ENCODE measurements around the gene CPNE6. TPM values are rescaled to one million over a fixed set of nuclear protein-coding genes. Genes with fewer than 3 reads are reported as not detected.

The CPNE6 gene
- total RNA-seq, 1 donor from 2014 or later: not detected

DNA sequence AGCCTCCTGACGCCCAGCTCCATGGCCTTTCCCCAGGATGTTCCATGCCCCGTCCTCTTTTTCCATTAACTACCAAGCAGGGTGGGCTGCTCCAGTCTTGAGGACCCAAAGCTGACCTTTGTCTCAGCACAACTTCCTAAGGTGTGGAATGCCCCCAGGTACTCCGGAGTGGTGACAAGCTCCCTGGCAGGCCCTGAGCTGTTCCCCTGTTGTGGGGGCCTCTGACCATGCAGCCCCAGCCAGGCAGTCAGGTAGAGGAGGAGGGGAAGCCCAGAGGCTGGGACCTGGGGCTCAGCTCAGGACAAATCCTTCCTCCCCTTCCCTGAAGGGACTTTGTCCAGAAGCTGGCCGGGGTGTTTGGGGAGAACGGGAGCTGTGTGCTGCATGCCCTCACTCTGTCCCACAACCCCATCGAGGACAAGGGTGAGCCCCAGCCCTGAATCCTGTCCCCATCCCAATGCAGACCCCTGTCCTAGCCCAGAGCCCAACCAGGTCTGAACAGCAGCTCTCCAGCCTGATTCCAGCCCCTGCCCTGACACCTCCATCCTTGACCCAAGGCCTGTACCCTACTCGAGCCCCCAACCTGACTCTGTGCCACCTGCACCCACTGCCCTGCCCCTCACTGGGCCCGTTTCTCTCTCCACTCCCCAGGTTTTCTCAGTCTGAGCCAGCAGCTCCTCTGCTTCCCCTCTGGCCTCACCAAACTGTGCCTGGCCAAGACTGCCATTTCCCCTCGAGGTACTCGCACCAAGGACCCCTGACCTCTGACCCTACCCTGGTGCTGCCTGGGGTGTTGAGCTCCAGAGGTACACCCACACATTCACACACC, 15.2 kb upstream of the CPNE6 start:
- no peak for DNase-seq

DNA sequence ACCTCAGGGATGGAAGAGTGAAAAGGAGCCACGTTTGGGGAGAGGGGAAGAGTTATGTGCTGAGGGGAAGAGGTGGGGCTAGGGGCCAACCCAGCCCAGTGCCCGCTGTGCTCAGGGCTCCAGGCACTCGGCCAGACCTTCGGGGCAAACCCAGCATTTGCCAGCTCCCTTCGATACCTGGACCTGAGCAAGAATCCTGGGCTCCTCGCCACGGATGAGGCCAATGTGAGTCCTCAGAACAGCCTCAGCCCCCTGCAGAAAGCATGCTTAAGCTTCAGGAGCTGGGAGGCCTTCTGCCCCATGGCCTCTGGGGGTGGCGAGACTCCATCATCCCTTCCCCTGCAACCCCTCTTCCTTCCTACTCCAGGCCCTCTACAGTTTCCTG, 14.6 kb upstream of the CPNE6 start:
- DNase-seq: no peak

DNA sequence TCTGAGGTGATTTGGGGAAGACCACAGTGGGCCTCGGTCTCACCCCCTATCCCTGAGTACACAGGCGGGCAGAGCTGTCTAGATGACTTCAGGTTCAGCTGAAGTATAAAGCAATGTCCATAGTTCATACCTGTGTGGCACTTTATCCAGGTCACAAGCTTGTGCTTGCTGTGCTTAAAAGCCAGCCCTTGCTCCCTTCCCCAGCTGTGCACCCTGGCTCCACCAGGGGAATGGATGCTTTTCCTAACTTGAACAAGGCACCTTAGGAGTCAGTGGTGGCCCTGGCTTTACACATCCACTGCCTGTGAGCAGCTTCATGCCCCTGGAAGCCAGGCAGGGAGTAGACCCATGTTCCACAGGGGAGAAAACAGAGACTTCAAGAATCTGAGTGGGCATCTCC, 14.1 kb upstream of the CPNE6 start:
- no peak for DNase-seq

DNA sequence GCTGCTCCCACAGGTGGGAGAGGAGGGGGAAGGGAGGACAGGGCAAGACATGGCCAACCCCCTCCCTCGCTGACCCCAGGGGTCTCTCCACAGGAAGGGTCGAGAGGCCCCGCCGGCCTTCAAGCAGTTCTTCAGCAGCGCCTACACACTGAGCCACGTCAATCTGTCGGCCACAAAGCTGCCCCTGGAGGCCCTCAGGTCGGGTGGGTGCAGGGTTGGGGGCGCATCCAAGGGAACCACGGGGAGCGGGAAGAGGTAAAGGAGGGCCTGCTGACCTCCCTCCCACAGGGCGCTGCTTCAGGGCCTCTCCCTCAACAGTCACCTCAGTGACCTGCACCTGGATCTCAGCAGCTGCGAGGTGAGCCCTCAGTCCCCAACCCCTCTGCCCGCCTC, 13.5 kb upstream of the CPNE6 start:
- no peak for DNase-seq

DNA sequence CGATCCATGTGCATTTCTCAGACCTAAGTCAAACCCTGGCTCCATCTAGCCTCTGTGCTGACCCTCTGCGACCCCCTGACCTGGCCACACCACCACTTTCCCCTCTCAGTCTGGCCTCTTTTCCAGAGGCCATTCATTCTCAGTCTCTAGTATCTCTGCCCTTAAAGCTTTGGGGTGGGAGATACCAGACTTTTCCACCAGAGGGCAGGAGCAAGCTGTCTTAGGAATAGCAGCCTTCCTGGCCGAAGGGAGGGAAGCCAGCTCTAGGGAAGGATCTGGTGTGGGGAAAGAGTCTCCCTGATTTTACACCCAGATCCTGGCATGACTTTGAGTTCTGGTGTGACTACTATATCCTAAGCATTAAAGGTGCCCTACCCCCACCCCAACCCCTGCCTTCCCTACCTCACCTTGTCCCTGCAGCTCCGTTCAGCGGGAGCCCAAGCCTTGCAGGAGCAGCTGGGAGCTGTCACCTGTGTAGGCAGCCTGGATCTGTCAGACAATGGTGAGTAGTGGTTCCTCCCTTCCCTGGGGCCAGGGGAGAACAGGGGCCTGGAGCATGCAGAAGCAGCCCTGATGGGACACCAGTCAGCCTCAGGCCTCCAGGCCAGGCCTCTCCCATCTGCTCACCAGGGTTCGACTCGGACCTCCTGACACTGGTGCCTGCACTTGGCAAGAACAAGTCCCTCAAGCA, 13.0 kb upstream of the CPNE6 start:
- DNase-seq: peak; percentile 81

DNA sequence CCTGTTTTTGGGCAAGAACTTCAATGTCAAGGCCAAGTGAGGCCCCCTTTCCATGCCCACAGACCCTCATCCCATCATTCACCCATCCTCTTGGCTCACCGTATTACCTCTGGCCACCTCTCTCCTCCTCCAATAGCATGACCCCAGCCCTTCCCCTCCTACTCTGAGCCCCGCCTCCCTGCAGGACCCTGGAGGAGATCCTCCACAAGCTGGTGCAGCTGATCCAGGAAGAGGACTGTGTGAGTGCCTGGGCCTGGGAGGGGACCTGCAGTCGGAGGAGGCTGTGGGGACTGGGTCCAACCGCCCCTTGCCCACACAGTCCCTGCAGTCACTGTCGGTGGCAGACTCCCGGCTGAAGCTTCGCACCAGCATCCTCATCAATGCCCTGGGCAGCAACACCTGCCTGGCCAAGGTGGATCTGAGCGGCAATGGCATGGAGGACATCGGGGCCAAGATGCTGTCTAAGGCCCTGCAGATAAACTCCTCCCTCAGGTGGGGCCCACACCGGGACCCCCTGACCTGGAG, 12.3 kb upstream of the CPNE6 start:
- no peak for DNase-seq

DNA sequence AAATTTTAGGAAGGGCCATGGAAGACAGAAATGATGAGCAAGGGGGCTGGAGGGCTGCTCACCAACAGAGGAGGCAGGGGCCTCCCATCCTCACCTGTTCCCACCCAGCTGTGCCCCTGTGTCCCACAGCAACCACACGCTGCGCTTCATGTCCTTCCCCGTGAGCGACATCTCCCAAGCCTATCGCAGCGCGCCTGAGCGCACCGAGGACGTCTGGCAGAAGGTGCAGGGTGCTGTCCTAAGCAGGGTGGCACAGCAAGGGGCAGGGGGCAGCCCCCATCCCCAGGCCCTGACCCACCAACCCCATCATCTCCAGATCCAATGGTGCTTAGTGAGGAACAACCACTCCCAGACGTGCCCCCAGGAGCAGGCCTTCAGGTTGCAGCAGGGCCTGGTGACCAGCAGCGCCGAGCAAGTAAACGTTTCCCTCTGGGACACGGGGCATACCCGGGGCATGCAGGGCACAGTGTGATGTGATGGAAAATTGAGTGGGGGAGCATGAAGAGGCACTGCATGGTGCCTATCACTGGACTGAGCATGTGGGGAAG, 11.4 kb upstream of the CPNE6 start:
- no peak for DNase-seq

DNA sequence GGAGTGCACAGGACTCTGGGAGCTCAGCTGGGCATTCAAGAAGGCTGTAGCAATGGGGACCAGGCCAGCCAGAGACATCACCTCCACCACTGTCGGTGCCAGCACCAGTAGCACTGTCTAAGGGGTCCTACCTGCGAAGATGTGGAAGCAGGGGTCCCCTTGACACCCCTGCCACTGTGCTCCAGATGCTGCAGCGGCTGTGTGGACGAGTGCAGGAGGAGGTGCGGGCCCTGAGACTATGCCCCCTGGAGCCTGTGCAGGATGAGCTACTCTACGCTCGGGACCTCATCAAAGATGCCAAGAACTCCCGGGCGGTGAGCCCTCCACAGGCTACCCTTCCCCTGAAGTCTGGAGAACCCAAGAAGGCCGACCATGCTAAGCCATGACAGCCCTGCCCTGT, 10.9 kb upstream of the CPNE6 start:
- DNase-seq: no peak

DNA sequence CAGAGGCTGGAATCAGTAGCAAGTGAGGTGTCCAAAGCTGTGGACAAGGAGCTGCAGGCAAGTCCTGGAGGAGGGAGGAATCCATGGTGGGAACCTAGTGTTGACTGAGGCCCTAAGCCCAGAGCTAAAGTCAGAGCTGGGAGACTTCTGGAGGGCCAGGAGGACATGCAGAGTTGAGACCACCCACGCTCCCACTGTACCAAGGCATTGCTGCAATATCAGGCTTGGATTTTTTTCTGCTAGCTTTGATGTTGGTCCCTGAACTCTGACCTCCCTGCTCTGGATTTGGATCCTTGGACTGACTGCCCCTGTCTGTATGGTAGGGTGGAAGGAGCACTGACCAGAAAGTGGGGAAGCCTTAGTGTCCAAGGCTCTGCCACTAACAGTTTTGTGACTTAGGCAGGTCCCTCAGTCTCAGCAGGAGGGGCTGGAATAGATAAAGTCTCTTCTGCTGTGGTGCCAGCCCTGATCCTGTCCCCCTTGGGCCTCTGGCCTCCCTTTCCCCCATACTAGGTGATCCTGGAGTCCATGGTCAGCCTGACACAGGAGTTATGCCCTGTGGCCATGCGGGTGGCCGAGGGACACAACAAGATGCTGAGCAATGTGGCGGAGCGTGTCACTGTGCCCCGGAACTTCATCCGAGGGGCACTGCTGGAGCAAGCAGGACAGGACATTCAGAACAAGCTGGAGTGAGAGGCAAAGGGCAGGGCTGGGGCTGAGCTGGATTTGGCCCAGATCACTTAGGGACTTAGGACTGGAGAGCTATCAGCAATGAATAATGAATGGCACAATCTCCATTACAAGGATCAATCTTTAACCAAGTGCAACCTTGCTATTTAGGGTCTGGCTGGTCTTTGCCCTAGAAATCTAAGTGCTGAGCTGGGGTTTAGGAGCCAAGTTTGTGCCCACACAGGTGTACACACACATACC, 10.1 kb upstream of the CPNE6 start:
- no peak for DNase-seq

DNA sequence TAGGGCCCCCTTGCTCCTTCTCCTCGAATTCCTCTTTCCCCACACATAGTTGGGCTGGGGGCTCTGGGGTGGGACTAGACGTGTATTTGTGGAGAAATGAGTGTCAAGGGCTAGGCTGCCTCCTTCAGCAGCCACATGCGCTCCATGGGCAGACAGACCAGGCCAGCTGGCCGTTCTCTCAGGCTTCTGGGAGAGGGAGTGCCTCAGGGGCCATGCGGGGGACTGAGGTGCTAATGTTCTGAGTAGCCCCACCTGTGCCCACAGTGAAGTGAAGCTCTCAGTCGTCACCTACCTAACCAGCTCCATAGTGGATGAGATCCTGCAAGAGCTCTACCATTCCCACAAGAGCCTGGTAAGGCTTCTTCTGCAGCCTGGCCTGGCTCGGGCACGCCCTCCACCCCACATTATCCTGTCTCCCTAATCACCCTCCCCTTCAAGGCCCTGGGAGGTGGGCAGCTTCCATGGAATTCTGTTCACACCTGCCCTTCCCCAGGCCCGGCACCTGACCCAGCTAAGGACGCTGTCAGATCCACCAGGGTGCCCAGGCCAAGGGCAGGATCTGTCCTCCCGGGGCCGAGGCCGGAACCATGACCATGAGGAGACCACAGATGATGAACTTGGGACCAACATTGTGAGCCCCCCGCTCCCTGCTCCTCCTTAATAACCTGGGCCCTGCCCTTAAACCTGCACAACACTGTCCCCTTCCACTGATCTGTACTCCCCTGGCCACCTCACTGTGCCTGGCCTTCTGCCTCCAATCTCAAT, 9.0 kb upstream of the CPNE6 start:
- DNase-seq: no peak

DNA sequence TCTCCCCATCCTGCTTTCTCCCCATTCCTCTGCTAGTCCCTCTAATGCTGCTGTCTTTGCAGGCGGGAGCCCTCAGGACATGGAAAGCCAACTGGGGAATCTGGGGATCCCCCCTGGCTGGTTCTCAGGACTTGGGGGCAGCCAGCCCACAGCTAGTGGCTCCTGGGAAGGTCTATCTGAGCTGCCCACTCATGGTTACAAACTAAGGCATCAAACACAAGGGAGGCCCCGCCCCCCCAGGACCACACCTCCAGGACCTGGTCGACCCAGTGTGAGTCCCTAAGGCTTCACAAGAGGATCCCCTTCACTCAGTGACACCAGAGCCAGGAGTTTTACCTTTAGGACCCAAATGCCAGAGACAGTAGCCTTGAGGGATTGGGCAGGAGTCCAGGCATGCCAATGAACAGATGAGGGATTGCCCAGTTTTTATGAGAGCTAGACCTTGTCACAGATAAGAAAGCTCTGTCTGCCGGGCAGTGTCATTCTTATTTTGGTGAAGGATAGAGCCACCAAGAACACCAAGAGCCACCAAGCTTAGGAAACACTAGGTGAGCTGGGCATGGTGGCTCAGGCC, 8.0 kb upstream of the CPNE6 start:
- no peak for DNase-seq

DNA sequence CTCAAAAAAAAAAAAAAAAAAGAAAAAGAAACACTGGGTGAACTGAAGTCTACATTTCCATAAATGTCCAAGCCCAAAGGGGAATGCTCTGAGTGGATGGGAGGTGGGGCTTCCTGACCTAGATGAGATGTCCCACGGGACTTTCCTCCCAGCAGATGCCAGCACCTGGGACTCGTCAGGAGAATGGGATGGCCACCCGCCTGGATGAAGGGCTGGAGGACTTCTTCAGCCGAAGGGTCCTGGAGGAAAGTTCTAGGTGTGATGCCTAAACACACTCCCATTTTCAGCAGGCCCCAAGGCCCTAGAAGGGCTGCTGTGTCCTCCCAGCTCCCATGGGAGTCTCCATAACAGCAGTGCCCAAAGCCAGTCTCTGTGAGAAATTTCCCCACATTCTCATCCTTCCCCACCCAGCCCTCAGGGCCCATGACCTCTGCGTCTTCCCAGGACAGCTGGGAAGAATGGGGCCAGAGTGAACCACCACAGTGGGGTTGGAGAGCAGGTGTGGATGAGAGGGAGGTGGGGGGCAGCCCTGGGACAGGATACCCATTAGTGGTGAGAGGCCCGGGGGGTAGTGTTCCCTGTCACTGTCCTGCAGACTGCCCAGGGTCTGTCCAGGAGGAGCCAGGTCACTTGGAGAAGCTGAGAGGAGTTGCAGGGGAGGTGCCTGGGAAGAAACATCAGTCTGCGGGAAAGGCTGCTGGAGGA, 7.1 kb upstream of the CPNE6 start:
- no peak for DNase-seq

DNA sequence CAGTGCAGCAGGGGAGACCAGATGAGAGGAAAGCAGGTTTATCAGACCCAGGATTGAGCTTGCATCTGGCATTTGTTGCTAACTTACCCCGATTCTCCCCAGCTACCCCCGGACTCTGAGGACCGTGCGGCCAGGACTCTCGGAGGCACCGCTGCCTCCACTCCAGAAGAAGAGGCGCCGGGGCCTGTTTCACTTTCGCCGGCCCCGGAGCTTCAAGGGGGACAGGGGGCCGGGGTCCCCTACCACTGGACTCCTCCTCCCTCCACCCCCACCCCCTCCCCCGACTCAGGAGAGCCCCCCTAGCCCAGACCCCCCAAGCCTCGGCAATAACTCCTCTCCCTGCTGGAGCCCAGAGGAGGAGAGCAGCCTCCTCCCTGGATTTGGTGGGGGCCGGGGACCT, 6.5 kb upstream of the CPNE6 start:
- DNase-seq: no peak

DNA sequence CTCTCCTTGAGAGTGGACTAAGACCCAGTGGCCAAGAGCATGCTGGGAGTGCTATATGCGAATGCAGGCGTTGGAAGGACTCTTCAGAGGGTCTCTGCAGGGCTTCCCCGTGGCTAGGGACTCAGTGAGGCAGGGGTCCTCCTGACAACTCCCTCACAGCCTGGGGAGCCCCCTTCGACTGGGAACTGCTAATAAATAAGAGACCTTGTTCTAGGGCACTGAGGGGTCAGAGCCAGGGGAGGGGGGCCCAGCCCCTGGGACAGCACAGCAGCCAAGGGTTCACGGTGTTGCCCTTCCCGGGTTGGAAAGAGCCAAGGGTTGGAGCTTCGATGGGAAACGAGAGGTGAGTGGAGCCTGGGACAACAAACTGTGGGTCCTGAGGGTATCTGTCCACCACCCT, 6.0 kb upstream of the CPNE6 start:
- DNase-seq: no peak

DNA sequence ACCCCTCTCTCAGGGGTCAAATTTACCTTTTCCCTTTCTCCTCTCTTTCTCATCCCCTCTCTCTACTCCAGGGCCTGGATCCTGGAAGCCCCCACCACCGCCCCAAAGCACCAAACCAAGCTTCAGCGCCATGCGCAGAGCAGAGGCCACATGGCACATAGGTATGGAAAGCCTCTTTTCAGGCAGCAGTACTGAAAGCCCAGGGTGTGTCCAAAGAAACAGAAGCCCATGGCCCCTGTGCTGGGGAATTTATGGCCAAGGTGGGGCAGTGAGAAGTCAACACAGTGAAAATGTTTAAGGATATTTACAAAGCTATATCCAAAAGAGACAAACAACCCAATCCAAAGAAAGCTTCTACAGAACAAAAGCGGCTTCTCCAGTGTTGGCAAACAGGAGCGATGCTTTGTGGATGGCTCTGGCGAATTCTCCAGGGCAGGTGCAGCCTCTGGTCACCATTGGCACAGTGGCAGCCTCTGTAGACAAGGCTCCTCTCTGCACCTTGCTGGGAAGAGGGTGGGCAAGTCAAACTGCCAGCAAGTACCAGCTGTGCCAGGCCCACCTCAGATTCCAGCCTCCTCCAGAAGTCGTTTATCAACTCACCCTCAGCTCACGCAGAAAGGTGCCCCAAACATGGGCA, 4.7 kb upstream of the CPNE6 start:
- DNase-seq: no peak

DNA sequence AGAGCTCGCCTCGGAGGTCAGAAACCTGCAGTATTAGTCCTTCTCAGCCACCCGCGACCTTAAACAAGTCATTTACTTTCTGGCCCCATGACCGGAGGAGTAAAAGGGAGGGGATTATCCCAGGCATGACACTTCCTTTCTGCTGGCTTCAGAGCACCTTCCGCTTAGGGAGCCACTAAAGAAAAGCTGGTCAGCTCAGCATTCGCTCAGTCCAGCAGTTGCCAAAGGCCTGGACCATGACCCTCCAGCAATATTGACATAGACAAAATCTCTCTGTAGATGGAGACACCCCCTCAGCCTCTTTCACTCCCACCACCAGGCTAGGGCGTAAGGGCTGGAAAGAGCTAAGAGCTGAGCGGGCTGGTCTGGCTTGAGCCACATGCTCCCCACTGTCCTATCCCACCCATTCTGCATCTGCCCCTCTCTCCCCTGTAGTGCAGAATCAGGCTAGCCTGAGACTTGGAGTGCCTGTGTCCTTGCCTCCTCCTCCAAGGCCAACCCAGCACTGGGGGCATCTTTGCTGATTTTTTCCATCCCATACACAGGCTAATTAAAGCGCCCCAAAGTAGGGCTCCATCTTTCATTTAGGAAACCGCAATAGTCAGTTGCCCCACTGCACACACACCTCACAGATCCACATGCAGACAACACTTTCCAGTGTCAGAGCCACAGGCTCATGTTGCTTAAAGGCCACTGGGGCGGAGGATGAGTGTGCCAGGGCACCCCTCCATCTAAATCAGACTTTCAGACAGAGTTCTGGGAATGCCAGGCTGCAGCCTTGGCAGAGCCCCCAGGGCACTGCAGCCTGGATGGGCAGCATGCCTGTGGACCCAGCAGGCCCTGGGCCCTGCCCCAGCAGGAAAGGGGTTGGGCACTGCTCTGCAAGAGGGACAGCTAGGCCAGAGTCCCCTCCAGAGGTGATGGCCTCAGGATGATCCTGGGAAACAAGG, 4.0 kb upstream of the CPNE6 start:
- no peak for DNase-seq

DNA sequence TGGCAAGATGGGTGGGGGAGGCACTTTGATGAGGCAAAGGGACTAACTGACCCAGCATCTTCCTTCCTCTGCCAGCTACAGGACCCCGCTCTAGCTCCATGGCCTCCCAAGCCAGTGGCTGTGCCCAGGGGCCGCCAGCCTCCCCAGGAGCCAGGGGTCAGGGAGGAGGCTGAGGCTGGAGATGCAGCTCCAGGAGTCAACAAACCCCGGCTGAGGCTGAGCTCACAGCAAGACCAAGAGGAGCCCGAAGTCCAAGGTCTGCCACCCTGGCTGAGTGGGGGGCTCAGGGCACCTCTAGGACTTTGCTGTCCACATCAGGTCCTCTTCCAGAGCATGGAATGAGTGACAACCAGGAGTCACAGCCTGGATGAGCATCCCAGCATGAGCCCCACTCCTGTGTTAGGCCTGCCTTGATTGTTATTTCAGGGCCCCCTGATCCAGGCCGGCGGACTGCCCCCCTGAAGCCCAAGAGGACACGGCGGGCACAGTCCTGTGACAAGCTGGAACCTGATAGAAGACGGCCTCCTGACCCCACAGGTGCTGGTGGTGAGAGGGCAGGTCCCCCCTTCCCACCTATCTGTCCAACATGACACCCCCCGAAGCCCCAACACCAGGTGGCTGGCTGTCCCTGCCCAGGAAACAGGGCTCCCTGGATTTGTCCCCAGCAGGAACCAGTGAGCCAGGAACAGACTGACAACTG, 2.5 kb upstream of the CPNE6 start:
- no peak for DNase-seq

DNA sequence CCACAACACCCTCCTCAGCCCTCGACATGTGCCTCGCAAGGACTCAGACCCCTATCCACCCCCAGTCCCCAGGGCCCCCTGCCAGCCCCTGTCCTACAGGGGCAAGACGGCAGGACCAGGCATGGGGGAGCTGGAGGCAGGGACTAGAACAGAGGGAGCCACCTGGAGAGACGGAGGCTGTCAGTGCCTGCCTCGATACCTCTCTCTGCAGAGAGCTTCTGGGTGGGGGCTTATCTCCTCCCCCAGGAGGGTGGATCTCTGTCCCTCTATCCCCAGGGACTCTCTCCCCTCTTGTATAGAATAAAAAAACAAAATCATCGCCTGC, 2.0 kb upstream of the CPNE6 start:
- no peak for DNase-seq

Data from dermis blood vessel endothelial cell (primary cell).